Activated CD4-positive, alpha-beta T cell treated with anti-CD3 and anti-CD28 coated beads, Interleukin-10, Interleukin-2, amounts not matched to agents 100 ng/mL and 50 ng/mL, durations not matched to agents 16 hours and 8 hours (primary cell): ENCODE measurements around the gene C20orf202.

Source experiments
- DNase-seq: peaks from one replicate; pipeline ENCODE4 v3.0.0-alpha.2; 2020

Gene C20orf202

DNA sequence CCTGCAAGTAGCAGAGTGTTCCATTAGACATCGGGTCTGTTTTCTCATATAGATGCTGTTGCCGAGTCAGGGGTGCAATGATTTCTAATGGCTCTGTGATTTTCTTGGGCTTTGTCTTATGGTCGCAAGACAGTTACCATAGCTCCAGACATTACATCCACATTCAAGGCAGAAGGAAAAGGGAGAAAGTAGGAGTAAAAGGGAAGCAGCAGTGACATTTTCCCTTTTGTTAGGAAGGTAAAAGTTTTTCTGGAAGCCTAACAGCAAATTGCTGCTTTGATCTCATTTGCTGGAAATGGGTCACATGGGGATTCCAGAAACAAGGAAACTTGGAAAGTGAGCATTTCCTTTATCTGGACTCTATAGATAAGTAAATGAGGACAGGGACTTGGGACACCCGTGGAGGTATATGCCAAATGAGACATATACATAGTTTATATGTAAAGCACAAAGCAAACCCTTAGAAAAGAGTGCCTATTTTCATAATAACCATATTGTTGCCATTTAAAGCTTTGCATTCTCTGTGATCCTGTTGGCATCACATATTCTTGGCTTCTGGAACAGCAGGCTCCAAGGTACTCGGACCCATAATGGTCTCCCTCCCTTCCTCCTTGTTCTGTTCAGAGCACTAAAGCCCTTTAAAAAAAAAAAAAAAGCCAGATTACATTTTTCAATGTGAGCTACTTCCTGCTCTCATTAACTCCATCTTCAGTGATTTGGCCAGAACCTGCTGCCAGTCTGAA, at the start of gene C20orf202:
C20orf202 (plus strand) TSS at position 693 of the 743 bp plus-strand sequence. CDS start 132 bp downstream, outside the sequence.
- DNase-seq = no peak

- no peak for DNase-seq
Measured at GRCh38 chr20:1154226-1154625, 49.0 kb upstream of the C20orf202 start.

DNA sequence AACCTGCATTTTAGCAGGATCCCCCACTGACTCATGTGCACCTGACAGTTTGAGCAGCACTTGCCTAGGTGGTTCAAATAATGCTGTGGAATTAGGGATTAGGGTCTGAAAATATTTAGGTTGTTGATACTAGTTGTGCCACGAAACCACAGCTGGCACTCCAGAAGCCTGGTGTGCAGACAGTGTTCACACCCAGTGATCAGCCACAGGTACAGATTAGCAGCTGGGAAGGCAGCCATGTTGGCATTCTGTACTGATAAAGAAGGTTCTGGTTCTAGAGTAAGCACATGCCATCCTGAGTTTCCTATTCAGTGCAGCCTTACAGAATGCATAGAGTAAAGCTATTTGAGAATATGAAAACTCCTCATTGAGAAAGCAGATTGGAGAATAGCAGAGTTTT, 48.6 kb upstream of the C20orf202 start:
- no peak for DNase-seq

- no peak for DNase-seq
Measured at GRCh38 chr20:1155342-1155741, 47.9 kb upstream of the C20orf202 start.

DNA sequence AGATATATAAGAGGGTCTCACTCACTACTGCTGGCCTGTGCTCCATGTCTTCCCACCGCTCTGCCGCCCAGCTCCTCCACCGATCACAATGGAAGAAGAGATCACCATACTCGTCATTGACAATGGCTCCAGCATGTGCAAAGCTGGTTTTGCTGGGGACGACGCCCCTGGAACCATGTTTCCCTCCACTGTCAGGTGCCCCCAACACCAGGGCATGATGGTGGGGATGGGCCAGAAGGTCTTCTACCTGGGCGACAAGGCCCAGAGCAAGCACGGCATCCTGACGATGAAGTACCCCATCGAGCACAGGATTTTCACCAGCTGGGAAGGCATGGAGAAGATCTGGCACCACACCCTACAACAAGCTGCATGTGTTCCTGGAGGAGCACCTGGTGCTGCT, 42.8 kb upstream of the C20orf202 start:
- DNase-seq = no peak

GRCh38 chr20:1160991-1161390, 42.3 kb upstream of the C20orf202 start:
- DNase-seq = no peak

- no peak for DNase-seq
Measured at GRCh38 chr20:1163105-1163504, 40.1 kb upstream of the C20orf202 start.

DNA sequence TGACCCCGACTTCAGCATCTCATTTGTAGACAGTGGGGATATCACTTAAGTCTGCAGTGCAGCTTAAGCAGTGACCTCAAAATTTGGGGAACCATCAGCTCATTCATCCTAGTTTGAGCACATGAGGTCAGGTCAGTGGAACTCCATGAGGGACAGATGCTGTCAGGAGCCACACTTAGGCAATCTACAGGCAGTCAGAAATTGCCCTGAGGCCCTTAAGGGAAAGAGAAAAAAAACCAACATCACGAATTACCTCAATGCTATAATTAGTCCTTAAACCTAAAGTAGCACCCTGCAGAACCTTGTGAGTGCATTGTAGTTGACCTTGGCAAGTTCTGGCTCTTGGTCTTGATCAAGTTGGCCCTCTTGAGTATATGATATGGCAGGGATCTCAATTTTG, 39.6 kb upstream of the C20orf202 start:
- no peak for DNase-seq

DNA sequence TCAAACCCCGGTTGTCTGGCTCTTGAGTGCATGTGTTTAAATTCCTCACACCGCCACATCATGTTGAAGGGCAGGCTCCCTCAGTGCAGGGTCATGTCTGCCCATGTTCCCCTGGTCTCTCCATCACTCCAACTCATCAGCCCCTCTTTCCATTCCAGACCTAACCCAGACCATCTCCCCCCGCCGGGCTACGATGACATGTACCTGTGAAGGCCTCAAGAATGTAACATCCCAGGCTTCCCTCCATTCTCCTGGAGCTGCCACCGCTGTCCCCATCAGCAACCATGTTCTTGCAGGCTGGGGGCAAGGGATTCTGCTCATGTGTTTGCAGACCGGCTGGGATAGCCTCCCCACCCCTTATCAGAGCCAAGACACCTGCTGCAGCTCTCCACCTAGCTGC, 38.4 kb upstream of the C20orf202 start:
- no peak for DNase-seq

DNA sequence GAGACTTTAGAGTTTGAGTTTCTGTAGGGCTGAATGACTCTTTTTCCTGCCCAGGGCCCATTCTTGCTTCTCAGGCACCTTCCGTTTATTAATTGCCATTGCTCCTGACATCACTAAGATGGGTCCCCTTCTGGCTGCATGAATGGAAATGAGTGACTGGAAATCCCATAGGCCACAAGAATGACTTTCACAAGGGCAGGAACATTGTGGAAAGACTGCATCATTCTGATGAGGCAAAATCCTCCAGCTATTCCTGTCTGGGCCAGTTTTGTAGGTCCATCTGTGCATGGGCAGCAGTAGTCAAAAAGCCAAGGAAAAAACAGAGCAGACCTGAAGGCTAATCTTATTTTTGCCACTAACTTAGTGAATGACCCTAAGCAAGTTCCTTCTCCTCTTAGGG, 37.7 kb upstream of the C20orf202 start:
- DNase-seq = no peak

- no peak for DNase-seq
Measured at GRCh38 chr20:1165941-1166340, 37.3 kb upstream of the C20orf202 start.

GRCh38 chr20:1166948-1167720, 36.1 kb upstream of the C20orf202 start:
- DNase-seq = no peak

DNA sequence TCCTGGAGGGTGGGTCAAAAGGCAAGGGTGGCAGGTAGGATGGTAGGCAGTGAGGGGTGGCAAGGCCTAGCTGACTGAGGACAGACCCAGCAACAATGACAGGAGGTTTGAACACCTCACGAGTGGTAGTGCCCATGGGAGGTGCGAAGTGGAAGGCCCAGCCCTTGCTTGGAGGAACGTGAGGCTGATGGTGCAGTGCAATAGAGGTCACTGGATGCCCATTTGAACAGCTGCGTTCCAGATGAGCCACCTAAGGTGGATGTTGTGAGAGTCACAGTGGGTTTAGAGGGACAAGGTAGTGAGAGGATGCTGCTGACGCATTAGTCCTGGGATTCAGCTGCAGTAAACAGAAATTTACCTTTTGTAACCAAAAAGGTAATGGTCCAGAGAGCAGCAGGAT, 34.0 kb upstream of the C20orf202 start:
- DNase-seq = no peak

DNA sequence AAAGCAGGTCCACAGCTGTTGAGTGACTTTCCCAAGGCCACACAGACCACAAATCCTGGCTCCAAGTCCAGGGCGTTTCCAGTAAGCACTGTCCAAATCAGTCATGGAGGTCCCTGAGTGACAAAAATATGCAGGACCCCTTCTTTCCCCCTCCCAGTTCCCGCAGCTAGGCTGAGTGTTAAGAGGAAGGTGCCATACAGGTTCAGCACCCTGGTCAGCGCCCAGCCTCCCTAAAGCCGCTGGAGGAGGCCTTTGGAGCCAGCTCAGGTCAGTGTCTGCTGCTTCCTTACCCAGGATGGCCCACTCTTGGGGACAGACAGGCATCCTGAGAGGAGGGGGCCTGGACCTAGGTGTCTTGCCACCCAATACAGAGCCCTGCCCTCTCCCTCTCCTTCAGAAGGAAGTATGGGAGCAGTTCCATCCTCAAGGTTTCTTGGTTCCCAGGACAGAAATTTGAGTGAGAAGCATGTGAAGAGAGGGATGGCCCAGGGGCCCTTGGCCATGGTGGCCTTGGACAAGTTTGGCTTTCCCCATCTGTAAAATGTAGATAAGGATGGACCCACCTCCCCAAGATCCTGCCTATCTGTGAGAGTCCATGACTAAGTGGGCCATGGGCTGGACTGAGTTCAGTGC, 31.7 kb upstream of the C20orf202 start:
- no peak for DNase-seq

DNA sequence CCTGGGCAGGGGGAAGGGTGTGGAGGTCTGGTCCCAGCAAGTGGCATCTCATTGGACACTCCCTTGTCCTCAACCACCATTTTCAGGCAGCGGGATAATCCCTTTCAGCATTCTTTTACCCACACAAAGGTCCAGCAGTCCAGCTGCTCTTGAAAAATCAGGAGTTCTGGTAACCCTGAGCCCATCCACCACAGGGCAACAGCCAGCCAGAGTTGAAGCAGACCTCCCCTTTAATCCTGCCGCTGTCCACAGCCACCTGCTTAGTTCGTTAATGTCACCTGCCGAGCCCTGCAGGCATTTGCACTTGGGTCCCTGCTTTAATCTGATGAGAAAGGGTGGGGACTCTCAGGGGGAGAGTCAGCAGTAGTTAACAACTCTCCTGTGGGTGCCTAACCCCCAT, 29.6 kb upstream of the C20orf202 start:
- no peak for DNase-seq

- no peak for DNase-seq
Measured at GRCh38 chr20:1174787-1175186, 28.5 kb upstream of the C20orf202 start.

GRCh38 chr20:1177680-1178079, 25.6 kb upstream of the C20orf202 start:
- DNase-seq = no peak

- no peak for DNase-seq
Measured at GRCh38 chr20:1178103-1178502, 25.2 kb upstream of the C20orf202 start.

DNA sequence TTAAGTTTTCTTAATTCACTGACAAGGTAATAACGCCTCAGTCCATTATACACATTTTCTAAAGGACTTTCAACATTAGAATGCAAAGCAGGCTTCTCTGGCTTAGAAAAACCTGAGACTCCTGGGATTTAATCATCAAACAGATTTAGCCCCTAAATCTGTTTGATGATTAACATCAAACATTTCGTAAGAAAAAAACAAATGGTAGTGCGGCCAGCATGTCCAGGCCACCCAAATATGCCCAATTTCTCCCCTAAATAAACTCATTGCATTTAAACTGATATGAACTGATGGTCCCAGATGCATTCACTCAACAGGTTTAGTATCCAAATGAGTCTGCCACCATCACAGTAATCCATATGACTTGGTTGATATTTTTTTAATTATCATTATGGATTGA, 24.6 kb upstream of the C20orf202 start:
- DNase-seq = no peak

DNA sequence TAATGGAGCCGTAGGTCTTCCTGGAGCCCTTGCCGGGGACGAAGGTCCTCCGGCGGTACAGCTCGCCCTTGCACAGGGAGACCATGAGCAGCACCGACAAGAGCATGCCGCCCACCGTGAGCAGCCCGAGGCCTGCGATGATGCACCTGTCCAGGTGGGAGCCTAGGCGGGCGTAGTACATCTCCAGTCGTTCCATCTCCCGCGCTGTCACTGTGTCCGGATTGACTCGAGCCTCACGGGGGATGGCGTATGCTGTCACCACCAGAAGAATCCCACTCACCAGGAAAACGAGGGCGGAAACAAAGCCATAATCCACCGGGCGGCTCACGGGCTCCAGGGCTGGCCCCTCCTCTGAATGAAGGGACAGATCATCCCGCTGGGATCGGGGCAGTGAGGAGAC, 22.3 kb upstream of the C20orf202 start:
- DNase-seq = no peak

DNA sequence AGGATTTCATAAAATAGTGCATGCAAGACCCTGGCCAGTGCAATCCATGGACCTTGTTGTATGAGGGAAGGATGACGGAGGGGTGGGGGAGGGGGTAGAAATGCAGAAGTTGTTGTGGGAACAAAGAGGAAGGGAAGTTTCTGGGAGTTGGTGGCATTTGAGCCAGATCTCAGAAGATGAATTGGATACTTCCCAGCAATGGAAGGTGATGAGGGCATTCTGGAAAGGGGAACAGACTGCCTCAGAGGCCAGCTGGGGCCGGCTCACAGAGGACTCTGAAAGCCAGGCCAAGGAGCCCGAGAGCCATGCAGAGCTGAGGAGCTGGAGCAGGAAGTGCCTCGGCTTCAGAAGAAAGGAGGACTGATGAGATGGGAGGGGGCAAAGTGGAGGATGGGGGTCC, 21.1 kb upstream of the C20orf202 start:
- DNase-seq = no peak

- DNase-seq = no peak
Measured at GRCh38 chr20:1183153-1183552, 20.1 kb upstream of the C20orf202 start.

DNA sequence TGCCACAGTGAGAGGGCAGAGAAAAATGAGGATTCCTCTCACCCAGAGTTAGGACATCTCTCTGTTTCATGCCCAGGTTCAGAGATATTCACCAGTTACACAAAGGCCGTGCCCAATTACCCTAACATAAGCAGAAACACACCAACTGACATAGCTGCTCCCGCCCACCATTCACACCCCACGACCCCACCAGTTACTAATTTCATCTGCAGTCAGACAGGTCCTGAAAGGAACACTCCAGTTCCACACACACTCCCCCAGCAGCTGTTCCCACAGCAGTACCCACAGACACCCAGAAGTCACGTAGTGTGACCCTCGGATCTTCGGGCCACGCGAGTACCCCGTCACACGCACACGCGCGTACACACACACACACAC, 19.0 kb upstream of the C20orf202 start:
- no peak for DNase-seq
